DLD1 (cell line): ENCODE data around the gene USP17L19.
"Not testable (repeated sequence)": the region's sequence is repeated elsewhere in the genome, so short reads cannot be mapped to it uniquely, and the experiment has no call there.

ENCODE experiments used
- in situ Hi-C: cut with HindIII; loops from 2 replicates; pipeline ENCODE4 v1.10.0; 2017; ENCODE audit warnings: low sequenced_read_pairs

USP17L19 gene, protein sequence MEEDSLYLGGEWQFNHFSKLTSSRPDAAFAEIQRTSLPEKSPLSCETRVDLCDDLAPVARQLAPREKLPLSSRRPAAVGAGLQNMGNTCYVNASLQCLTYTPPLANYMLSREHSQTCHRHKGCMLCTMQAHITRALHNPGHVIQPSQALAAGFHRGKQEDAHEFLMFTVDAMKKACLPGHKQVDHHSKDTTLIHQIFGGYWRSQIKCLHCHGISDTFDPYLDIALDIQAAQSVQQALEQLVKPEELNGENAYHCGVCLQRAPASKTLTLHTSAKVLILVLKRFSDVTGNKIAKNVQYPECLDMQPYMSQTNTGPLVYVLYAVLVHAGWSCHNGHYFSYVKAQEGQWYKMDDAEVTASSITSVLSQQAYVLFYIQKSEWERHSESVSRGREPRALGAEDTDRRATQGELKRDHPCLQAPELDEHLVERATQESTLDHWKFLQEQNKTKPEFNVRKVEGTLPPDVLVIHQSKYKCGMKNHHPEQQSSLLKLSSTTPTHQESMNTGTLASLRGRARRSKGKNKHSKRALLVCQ

DNA sequence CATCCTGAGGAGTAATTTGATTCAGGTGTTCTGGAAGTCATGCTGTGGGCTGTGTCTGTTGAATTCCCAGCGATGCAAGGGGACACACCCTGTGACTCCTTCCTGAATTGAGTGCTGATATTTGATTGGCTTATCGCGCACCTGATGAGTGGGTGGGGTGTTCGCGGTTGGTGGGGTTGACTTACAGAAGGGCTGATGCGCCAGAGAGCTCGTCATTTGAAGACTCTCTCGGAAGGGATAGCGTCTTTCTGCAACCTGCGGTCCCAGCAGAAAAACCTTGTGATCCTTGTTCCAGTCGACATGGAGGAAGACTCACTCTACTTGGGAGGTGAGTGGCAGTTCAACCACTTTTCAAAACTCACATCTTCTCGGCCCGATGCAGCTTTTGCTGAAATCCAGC, at the start of gene USP17L19:
USP17L19 (plus strand) TSS at position 301 of the 400 bp plus-strand sequence; CDS start at position 301, 0 bp downstream.
- in situ Hi-C loops = not testable (repeated sequence)

DNA sequence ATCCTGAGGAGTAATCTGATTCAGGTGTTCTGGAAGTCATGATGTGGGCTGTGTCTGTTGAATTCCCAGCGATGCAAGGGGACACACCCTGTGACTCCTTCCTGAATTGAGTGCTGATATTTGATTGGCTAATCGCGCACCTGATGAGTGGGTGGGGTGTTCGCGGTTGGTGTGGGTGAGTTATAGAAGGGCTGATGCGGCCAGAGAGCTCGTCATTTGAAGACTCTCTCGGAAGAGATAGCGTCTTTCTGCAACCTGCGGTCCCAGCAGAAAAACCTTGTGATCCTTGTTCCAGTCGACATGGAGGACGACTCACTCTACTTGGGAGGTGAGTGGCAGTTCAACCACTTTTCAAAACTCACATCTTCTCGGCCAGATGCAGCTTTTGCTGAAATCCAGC, 42.8 kb upstream of the USP17L19 start, which contains the start of gene USP17L10:
USP17L10 (plus strand) TSS at position 301 of the 400 bp plus-strand sequence; CDS start at position 301, 0 bp downstream.
- in situ Hi-C loops = not testable (repeated sequence)

DNA sequence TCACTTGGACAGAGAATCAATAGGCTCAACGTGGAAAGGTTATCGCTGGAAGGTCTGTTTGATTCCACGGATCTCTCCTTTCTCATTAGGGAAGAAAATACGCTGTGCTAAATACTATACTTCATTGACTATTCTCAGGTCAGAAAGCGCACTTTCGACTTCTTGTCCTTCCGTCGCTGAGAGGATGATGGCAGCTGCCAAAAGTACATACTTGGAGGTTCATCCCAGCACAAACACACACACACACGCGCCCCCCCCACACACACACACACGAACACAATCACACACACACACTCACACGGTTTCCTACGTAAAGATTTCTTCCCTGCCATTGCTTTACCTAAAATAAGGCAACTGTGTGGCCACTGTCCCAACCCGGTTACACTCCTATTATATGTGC, 38.5 kb upstream of the USP17L19 start:
- in situ Hi-C loops = not testable (repeated sequence)

DNA sequence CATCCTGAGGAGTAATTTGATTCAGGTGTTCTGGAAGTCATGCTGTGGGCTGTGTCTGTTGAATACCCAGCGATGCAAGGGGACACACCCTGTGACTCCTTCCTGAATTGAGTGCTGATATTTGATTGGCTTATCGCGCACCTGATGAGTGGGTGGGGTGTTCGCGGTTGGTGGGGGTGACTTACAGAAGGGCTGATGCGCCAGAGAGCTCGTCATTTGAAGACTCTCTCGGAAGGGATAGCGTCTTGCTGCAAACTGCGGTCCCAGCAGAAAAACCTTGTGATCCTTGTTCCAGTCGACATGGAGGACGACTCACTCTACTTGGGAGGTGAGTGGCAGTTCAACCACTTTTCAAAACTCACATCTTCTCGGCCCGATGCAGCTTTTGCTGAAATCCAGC, 38.1 kb upstream of the USP17L19 start, which contains the start of gene USP17L11:
USP17L11 (plus strand) TSS at position 301 of the 400 bp plus-strand sequence; CDS start at position 301, 0 bp downstream.
- in situ Hi-C loops = not testable (repeated sequence)

DNA sequence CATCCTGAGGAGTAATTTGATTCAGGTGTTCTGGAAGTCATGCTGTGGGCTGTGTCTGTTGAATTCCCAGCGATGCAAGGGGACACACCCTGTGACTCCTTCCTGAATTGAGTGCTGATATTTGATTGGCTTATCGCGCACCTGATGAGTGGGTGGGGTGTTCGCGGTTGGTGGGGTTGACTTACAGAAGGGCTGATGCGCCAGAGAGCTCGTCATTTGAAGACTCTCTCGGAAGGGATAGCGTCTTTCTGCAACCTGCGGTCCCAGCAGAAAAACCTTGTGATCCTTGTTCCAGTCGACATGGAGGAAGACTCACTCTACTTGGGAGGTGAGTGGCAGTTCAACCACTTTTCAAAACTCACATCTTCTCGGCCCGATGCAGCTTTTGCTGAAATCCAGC, 33.3 kb upstream of the USP17L19 start, which contains the start of gene USP17L12:
USP17L12 (plus strand) TSS at position 301 of the 400 bp plus-strand sequence; CDS start at position 301, 0 bp downstream.
- in situ Hi-C loops = not testable (repeated sequence)

DNA sequence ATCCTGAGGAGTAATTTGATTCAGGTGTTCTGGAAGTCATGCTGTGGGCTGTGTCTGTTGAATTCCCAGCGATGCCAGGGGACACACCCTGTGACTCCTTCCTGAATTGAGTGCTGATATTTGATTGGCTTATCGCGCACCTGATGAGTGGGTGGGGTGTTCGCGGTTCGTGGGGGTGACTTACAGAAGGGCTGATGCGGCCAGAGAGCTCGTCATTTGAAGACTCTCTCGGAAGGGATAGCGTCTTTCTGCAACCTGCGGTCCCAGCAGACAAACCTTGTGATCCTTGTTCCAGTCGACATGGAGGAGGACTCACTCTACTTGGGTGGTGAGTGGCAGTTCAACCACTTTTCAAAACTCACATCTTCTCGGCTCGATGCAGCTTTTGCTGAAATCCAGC, 28.6 kb upstream of the USP17L19 start, which contains the start of gene USP17L13:
USP17L13 (plus strand) TSS at position 301 of the 400 bp plus-strand sequence; CDS start at position 301, 0 bp downstream.
- in situ Hi-C loops = not testable (repeated sequence)

DNA sequence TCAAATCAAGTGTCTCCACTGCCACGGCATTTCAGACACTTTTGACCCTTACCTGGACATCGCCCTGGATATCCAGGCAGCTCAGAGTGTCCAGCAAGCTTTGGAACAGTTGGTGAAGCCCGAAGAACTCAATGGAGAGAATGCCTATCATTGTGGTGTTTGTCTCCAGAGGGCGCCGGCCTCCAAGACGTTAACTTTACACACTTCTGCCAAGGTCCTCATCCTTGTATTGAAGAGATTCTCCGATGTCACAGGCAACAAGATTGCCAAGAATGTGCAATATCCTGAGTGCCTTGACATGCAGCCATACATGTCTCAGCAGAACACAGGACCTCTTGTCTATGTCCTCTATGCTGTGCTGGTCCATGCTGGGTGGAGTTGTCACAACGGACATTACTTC, 22.9 kb upstream of the USP17L19 start:
- in situ Hi-C loops = not testable (repeated sequence)

DNA sequence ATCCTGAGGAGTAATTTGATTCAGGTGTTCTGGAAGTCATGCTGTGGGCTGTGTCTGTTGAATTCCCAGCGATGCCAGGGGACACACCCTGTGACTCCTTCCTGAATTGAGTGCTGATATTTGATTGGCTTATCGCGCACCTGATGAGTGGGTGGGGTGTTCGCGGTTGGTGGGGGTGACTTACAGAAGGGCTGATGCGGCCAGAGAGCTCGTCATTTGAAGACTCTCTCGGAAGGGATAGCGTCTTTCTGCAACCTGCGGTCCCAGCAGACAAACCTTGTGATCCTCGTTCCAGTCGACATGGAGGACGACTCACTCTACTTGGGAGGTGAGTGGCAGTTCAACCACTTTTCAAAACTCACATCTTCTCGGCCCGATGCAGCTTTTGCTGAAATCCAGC, 19.1 kb upstream of the USP17L19 start, which contains the start of gene USP17L15:
USP17L15 (plus strand) TSS at position 301 of the 400 bp plus-strand sequence; CDS start at position 301, 0 bp downstream.
- in situ Hi-C loops = not testable (repeated sequence)

DNA sequence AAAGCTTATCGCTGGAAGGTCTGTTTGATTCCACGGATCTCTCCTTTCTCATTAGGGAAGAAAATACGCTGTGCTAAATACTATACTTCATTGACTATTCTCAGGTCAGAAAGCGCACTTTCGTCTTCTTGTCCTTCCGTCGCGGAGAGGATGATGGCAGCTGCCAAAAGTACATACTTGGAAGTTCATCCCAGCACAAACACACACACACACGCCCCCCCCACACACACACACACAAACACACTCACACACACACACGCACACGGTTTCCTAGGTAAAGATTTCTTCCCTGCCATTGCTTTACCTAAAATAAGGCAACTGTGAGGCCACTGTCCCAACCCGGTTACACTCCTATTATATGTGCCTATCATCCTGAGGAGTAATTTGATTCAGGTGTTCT, 14.7 kb upstream of the USP17L19 start:
- in situ Hi-C loops = not testable (repeated sequence)

DNA sequence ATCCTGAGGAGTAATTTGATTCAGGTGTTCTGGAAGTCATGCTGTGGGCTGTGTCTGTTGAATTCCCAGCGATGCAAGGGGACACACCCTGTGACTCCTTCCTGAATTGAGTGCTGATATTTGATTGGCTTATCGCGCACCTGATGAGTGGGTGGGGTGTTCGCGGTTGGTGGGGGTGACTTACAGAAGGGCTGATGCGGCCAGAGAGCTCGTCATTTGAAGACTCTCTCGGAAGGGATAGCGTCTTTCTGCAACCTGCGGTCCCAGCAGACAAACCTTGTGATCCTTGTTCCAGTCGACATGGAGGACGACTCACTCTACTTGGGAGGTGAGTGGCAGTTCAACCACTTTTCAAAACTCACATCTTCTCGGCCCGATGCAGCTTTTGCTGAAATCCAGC, 9.6 kb upstream of the USP17L19 start, which contains the start of gene USP17L17:
USP17L17 (plus strand) TSS at position 301 of the 400 bp plus-strand sequence; CDS start at position 301, 0 bp downstream.
- in situ Hi-C loops = not testable (repeated sequence)

DNA sequence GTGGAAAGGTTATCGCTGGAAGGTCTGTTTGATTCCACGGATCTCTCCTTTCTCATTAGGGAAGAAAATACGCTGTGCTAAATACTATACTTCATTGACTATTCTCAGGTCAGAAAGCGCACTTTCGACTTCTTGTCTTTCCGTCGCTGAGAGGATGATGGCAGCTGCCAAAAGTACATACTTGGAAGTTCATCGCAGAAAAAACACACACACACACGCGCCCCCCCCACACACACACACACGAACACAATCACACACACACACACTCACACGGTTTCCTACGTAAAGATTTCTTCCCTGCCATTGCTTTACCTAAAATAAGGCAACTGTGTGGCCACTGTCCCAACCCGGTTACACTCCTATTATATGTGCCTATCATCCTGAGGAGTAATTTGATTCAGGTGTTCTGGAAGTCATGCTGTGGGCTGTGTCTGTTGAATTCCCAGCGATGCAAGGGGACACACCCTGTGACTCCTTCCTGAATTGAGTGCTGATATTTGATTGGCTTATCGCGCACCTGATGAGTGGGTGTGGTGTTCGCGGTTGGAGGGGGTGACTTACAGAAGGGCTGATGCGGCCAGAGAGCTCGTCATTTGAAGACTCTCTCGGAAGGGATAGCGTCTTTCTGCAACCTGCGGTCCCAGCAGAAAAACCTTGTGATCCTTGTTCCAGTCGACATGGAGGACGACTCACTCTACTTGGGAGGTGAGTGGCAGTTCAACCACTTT, 5.1 kb upstream of the USP17L19 start, which contains the start of gene USP17L18:
USP17L18 (plus strand) TSS at position 678 of the 728 bp plus-strand sequence; CDS start at position 678, 0 bp downstream.
- in situ Hi-C loops = not testable (repeated sequence)

DNA sequence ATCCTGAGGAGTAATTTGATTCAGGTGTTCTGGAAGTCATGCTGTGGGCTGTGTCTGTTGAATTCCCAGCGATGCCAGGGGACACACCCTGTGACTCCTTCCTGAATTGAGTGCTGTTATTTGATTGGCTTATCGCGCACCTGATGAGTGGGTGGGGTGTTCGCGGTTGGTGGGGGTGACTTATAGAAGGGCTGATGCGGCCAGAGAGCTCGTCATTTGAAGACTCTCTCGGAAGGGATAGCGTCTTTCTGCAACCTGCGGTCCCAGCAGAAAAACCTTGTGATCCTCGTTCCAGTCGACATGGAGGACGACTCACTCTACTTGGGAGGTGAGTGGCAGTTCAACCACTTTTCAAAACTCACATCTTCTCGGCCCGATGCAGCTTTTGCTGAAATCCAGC, 4.6 kb downstream of the USP17L19 start, which contains the start of gene USP17L20:
USP17L20 (plus strand) TSS at position 301 of the 400 bp plus-strand sequence; CDS start at position 301, 0 bp downstream.
- in situ Hi-C loops = not testable (repeated sequence)

DNA sequence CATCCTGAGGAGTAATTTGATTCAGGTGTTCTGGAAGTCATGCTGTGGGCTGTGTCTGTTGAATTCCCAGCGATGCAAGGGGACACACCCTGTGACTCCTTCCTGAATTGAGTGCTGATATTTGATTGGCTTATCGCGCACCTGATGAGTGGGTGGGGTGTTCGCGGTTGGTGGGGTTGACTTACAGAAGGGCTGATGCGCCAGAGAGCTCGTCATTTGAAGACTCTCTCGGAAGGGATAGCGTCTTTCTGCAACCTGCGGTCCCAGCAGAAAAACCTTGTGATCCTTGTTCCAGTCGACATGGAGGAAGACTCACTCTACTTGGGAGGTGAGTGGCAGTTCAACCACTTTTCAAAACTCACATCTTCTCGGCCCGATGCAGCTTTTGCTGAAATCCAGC, 9.4 kb downstream of the USP17L19 start, which contains the start of gene USP17L21:
USP17L21 (plus strand) TSS at position 301 of the 400 bp plus-strand sequence; CDS start at position 301, 0 bp downstream.
- in situ Hi-C loops = not testable (repeated sequence)

DNA sequence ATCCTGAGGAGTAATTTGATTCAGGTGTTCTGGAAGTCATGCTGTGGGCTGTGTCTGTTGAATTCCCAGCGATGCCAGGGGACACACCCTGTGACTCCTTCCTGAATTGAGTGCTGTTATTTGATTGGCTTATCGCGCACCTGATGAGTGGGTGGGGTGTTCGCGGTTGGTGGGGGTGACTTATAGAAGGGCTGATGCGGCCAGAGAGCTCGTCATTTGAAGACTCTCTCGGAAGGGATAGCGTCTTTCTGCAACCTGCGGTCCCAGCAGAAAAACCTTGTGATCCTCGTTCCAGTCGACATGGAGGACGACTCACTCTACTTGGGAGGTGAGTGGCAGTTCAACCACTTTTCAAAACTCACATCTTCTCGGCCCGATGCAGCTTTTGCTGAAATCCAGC, 14.1 kb downstream of the USP17L19 start, which contains the start of gene USP17L22:
USP17L22 (plus strand) TSS at position 301 of the 400 bp plus-strand sequence; CDS start at position 301, 0 bp downstream.
- in situ Hi-C loops = not testable (repeated sequence)

DNA sequence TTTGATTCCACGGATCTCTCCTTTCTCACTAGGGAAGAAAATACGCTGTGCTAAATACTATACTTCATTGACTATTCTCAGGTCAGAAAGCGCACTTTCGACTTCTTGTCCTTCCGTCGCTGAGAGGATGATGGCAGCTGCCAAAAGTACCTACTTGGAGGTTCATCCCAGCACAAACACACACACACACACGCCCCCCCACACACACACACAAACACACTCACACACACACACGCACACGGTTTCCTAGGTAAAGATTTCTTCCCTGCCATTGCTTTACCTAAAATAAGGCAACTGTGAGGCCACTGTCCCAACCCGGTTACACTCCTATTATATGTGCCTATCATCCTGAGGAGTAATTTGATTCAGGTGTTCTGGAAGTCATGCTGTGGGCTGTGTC, 18.5 kb downstream of the USP17L19 start:
- in situ Hi-C loops = not testable (repeated sequence)
